Measurements from ENCODE around the gene TMEM120B.

DNA sequence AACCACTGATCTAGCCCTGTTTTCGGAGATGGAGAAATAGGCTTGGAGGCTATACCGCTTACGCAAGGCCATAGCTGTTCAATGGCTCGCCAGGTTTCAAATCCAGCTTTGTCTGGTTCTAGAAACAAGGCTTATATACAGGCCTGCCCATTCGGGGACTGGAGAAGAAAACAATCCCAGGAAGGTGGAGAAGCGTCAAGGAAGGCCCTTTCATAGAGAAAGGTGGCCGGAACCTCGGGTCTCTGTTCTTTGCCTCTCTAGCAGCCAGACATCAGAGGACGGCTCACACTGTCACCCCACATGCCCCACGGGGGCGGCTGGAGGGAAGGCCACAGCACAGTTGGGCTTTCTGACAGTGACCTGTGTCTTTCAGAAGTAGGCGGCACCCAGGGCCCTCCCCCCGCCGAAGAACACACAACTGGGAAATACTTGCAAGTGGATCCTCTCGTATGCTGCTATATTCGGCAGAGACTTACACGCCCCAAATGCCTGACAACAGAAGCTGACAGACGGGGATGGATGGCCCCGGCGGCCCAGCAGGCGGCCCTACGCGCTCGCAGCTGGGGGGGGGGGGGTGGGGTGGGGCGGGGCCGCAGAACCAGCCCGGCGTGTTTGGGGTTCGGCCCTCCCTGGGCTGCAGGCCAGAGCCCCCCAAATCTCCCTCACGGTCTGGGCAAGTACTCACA, 86.7 kb downstream of the TMEM120B start:
- TF ChIP-seq TAF15 (IDR thresholded peaks at IDR 0.05; ENCODE audit: low read depth, low read length, poor library complexity, severe bottlenecking) = no peak
- TF ChIP-seq EZH2 (conservative IDR thresholded peaks at IDR 0.05; ENCODE audit: low read depth, low read length) = no peak
- TF ChIP-seq NFYC (CRISPR knock-in tag; IDR thresholded peaks at IDR 0.05) = no peak
- TF ChIP-seq ARNT (IDR thresholded peaks at IDR 0.05) = no peak
- TF ChIP-seq, protein P1, sequence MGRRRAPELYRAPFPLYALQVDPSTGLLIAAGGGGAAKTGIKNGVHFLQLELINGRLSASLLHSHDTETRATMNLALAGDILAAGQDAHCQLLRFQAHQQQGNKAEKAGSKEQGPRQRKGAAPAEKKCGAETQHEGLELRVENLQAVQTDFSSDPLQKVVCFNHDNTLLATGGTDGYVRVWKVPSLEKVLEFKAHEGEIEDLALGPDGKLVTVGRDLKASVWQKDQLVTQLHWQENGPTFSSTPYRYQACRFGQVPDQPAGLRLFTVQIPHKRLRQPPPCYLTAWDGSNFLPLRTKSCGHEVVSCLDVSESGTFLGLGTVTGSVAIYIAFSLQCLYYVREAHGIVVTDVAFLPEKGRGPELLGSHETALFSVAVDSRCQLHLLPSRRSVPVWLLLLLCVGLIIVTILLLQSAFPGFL (CRISPR knock-in tag; IDR thresholded peaks at IDR 0.05) = no peak
- no peak for TF ChIP-seq ZNF530 (CRISPR knock-in tag; IDR thresholded peaks at IDR 0.05; ENCODE audit: low read depth)
- TF ChIP-seq, protein P2, sequence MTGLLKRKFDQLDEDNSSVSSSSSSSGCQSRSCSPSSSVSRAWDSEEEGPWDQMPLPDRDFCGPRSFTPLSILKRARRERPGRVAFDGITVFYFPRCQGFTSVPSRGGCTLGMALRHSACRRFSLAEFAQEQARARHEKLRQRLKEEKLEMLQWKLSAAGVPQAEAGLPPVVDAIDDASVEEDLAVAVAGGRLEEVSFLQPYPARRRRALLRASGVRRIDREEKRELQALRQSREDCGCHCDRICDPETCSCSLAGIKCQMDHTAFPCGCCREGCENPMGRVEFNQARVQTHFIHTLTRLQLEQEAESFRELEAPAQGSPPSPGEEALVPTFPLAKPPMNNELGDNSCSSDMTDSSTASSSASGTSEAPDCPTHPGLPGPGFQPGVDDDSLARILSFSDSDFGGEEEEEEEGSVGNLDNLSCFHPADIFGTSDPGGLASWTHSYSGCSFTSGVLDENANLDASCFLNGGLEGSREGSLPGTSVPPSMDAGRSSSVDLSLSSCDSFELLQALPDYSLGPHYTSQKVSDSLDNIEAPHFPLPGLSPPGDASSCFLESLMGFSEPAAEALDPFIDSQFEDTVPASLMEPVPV (CRISPR knock-in tag; IDR thresholded peaks at IDR 0.05) = no peak; the same call in 1 of the 2 replicates
